GM10248 (cell line): Measurements from ENCODE around the gene ARHGEF11.

Experiments used
- CTCF ChIA-PET: fragments of 300-600 bp; sonication (Branson Sonifier 250); formaldehyde crosslinking; extraction: SDS; loops from one replicate; lab custom pipeline; 2021; ENCODE audit warnings: antibody characterized with exemption; lab: Yijun Ruan, JAX
- POLR2A ChIA-PET: fragments of 350-650 bp; sonication (Branson Sonifier 250); formaldehyde crosslinking; extraction: SDS; loops from one replicate; lab custom pipeline; 2020; ENCODE audit warnings: antibody characterized with exemption; lab: Yijun Ruan, JAX
- DNase-seq: peaks from one replicate; pipeline ENCODE4 v3.0.0; 2012; ENCODE audit errors: extremely low spot score
- CTCF ChIP-seq: IDR thresholded peaks from 2 replicates; pipeline ENCODE4 v1.5.1; 2012; ENCODE audit warnings: mild to moderate bottlenecking, low read depth; ENCODE audit errors: extremely low read depth, missing control alignments, control extremely low read depth

Gene ARHGEF11

GRCh38 chr1:157045250-157046218 lies at the start of gene ARHGEF11:
TSS of gene ARHGEF11 (minus strand) at chr1:157045742. CDS start at chr1:157044330, 1,412 bp downstream.
- TF ChIP-seq CTCF: no peak
- DNase-seq: peak; percentile 81
- CTCF ChIA-PET: interaction anchor here (0.7 kb wide), 1 partner anchor 50 kb away, joined by 3 read pairs; no protein-coding TSS in a partner anchor
- POLR2A ChIA-PET: no interaction called here

- ChIA-PET POLR2A (no interaction called here), CTCF (interaction anchor here (1.3 to 7.9 kb wide), 3 partner anchors 14 to 73 kb away, joined by 3 to 67 read pairs (median 3); no protein-coding TSS in a partner anchor)
- DNase-seq: no peak
- no peak for TF ChIP-seq CTCF
Observed at GRCh38 chr1:157095091-157095490, 49.5 kb upstream of the ARHGEF11 start.

- ChIA-PET CTCF (interaction anchor here (7.9 kb wide), 1 partner anchor 64 kb away, joined by 67 read pairs; no protein-coding TSS in a partner anchor), POLR2A (no interaction called here)
- TF ChIP-seq CTCF: no peak
- no peak for DNase-seq
Observed at GRCh38 chr1:157092831-157093230, 47.3 kb upstream of the ARHGEF11 start.

- POLR2A ChIA-PET: no interaction called here
- TF ChIP-seq CTCF: no peak
- CTCF ChIA-PET: interaction anchor here (1.0 to 10.0 kb wide), 6 partner anchors 11 to 61 kb away, joined by 4 to 567 read pairs (median 38); no protein-coding TSS in a partner anchor
- no peak for DNase-seq
Observed at GRCh38 chr1:157091668-157092273, 46.2 kb upstream of the ARHGEF11 start.

GRCh38 chr1:157091186-157091585 lies 45.6 kb upstream of the ARHGEF11 start:
- POLR2A ChIA-PET: no interaction called here
- TF ChIP-seq CTCF: no peak
- CTCF ChIA-PET: interaction anchor here (0.6 to 10.0 kb wide), 27 partner anchors 8 to 275 kb away, joined by 3 to 567 read pairs (median 11); partner anchors contain the start of gene ETV3L
- DNase-seq: no peak

- DNase-seq: no peak
- ChIA-PET POLR2A (interaction anchor here (1.3 kb wide), 1 partner anchor 64 kb away, joined by 4 read pairs; no protein-coding TSS in a partner anchor), CTCF (interaction anchor here (0.6 to 10.0 kb wide), 37 partner anchors 8 to 1239 kb away, joined by 3 to 567 read pairs (median 7); partner anchors contain the start of gene ETV3L)
- TF ChIP-seq CTCF: no peak
Observed at GRCh38 chr1:157090771-157091170, 45.2 kb upstream of the ARHGEF11 start.
